Measurements from ENCODE around the gene MAP2K5. TPM values are rescaled to one million over a fixed set of nuclear protein-coding genes. Genes with fewer than 3 reads are reported as not detected.

The MAP2K5 gene
- total and polyA plus RNA-seq, 2 donors from 2014 or later: 14.1 to 18.6 TPM

GRCh38 chr15:67692573-67692972 is 150.1 kb downstream of the MAP2K5 start:
- no peaks in the 10 kb centered on the region for H3K4me1 ChIP-seq (ENCODE audit: control insufficient read depth in 2 of 3, insufficient read depth in 2 of 3, low read depth in 1 of 3, low read length in 3 of 3)
- no peak overlapping the region for H3K27ac ChIP-seq (ENCODE audit: low read depth in 2 of 2, low read length in 2 of 2)
- intact Hi-C loops (cut with DNase I): no loop called here
- no peak overlapping the region for H3K9ac ChIP-seq (ENCODE audit: low read length in 3 of 3)
- FAIRE-seq (no peak), DNase-seq (no peak)
- TF ChIP-seq CTCF (IDR thresholded peaks at IDR 0.05; ENCODE audit: borderline replicate concordance, extremely low read depth, insufficient read depth): no peak
- H3K9me3 ChIP-seq (ENCODE audit: control insufficient read depth in 2 of 3, insufficient read depth in 1 of 3, low read length in 3 of 3): no peaks in the 10 kb centered on the region
- no peaks in the 10 kb centered on the region for H3K36me3 ChIP-seq (ENCODE audit: control insufficient read depth in 2 of 3, insufficient read depth in 3 of 3, low read length in 3 of 3)
- H3K4me3 ChIP-seq (ENCODE audit: low read length in 3 of 3): no peak overlapping the region
- H3K27me3 ChIP-seq (ENCODE audit: control insufficient read depth, insufficient read depth, low read length): no peaks in the 10 kb centered on the region

- no peaks in the 10 kb centered on the region for H3K4me1 ChIP-seq (ENCODE audit: control insufficient read depth in 2 of 3, insufficient read depth in 2 of 3, low read depth in 1 of 3, low read length in 3 of 3)
- intact Hi-C loops (cut with DNase I): no loop called here
- no peak for TF ChIP-seq CTCF (IDR thresholded peaks at IDR 0.05; ENCODE audit: borderline replicate concordance, extremely low read depth, insufficient read depth)
- no peak overlapping the region for H3K4me3 ChIP-seq (ENCODE audit: low read length in 3 of 3)
- no peak overlapping the region for H3K9ac ChIP-seq (ENCODE audit: low read length in 3 of 3)
- no peaks in the 10 kb centered on the region for H3K36me3 ChIP-seq (ENCODE audit: control insufficient read depth in 2 of 3, insufficient read depth in 3 of 3, low read length in 3 of 3)
- no peaks in the 10 kb centered on the region for H3K27me3 ChIP-seq (ENCODE audit: control insufficient read depth, insufficient read depth, low read length)
- no peak overlapping the region for H3K27ac ChIP-seq (ENCODE audit: low read depth in 2 of 2, low read length in 2 of 2)
- no peaks in the 10 kb centered on the region for H3K9me3 ChIP-seq (ENCODE audit: control insufficient read depth in 2 of 3, insufficient read depth in 1 of 3, low read length in 3 of 3)
- FAIRE-seq: no peak
- no peak for DNase-seq
Observed at GRCh38 chr15:67696087-67696486, 153.6 kb downstream of the MAP2K5 start.

GRCh38 chr15:67700023-67700422 is 157.5 kb downstream of the MAP2K5 start:
- Histone ChIP-seq H3K27ac (ENCODE audit: low read depth in 2 of 2, low read length in 2 of 2) (no peak overlapping the region), H3K9ac (ENCODE audit: low read length in 3 of 3) (no peak overlapping the region), H3K36me3 (ENCODE audit: control insufficient read depth in 2 of 3, insufficient read depth in 3 of 3, low read length in 3 of 3) (no peaks in the 10 kb centered on the region), H3K9me3 (ENCODE audit: control insufficient read depth in 2 of 3, insufficient read depth in 1 of 3, low read length in 3 of 3) (no peaks in the 10 kb centered on the region), H3K4me3 (ENCODE audit: low read length in 3 of 3) (no peak overlapping the region), H3K4me1 (ENCODE audit: control insufficient read depth in 2 of 3, insufficient read depth in 2 of 3, low read depth in 1 of 3, low read length in 3 of 3) (no peaks in the 10 kb centered on the region), H3K27me3 (ENCODE audit: control insufficient read depth, insufficient read depth, low read length) (no peaks in the 10 kb centered on the region)
- intact Hi-C loops (cut with DNase I): no loop called here
- DNase-seq (no peak), FAIRE-seq (no peak)
- TF ChIP-seq CTCF (IDR thresholded peaks at IDR 0.05; ENCODE audit: borderline replicate concordance, extremely low read depth, insufficient read depth): no peak

- Histone ChIP-seq H3K4me1 (ENCODE audit: control insufficient read depth in 2 of 3, insufficient read depth in 2 of 3, low read depth in 1 of 3, low read length in 3 of 3) (no peaks in the 10 kb centered on the region), H3K9ac (ENCODE audit: low read length in 3 of 3) (no peak overlapping the region), H3K36me3 (ENCODE audit: control insufficient read depth in 2 of 3, insufficient read depth in 3 of 3, low read length in 3 of 3) (no peaks in the 10 kb centered on the region), H3K4me3 (ENCODE audit: low read length in 3 of 3) (no peak overlapping the region), H3K27ac (ENCODE audit: low read depth in 2 of 2, low read length in 2 of 2) (no peak overlapping the region), H3K9me3 (ENCODE audit: control insufficient read depth in 2 of 3, insufficient read depth in 1 of 3, low read length in 3 of 3) (no peaks in the 10 kb centered on the region), H3K27me3 (ENCODE audit: control insufficient read depth, insufficient read depth, low read length) (no peaks in the 10 kb centered on the region)
- TF ChIP-seq CTCF (IDR thresholded peaks at IDR 0.05; ENCODE audit: borderline replicate concordance, extremely low read depth, insufficient read depth): no peak
- intact Hi-C loops (cut with DNase I): no loop called here
- DNase-seq (no peak), FAIRE-seq (no peak)
Observed at GRCh38 chr15:67701669-67702068, 159.2 kb downstream of the MAP2K5 start.
